WTC11 (cell line): ENCODE results near the gene CCDC136. TPM values are rescaled to one million over a fixed set of nuclear protein-coding genes. Genes with fewer than 3 reads are reported as not detected.

Source experiments
- ATF1 ChIP-seq: sonication (generic); formaldehyde crosslinking; IDR thresholded peaks from 2 replicates; pipeline ENCODE4 v1.8.1; 2023; ENCODE audit warnings: mild to moderate bottlenecking, moderate library complexity, missing genetic modification reagents
- CBFB ChIP-seq: sonication (generic); formaldehyde crosslinking; IDR thresholded peaks from 2 replicates; pipeline ENCODE4 v1.8.1; 2022; ENCODE audit warnings: mild to moderate bottlenecking, low read depth, missing genetic modification reagents
- CREM ChIP-seq: sonication (generic); formaldehyde crosslinking; IDR thresholded peaks from 2 replicates; pipeline ENCODE4 v1.8.1; 2022; ENCODE audit warnings: mild to moderate bottlenecking, missing genetic modification reagents, moderate library complexity
- ELF4 ChIP-seq: sonication (generic); formaldehyde crosslinking; IDR thresholded peaks from 2 replicates; pipeline ENCODE4 v1.8.1; 2022; ENCODE audit warnings: low read depth, mild to moderate bottlenecking, moderate library complexity, missing genetic modification reagents
- EMX1 ChIP-seq: fragments of 250-450 bp; sonication (Bioruptor Pico); IDR thresholded peaks from 2 replicates; pipeline ENCODE4 v1.8.0; 2021; ENCODE audit warnings: mild to moderate bottlenecking
- ESRRA ChIP-seq: sonication (generic); formaldehyde crosslinking; IDR thresholded peaks from 2 replicates; pipeline ENCODE4 v1.8.1; 2022; ENCODE audit warnings: mild to moderate bottlenecking, missing genetic modification reagents, borderline replicate concordance
- FOXJ3 ChIP-seq: sonication (generic); formaldehyde crosslinking; IDR thresholded peaks from 2 replicates; pipeline ENCODE4 v1.9.0; 2021; ENCODE audit warnings: missing genetic modification reagents, mild to moderate bottlenecking, borderline replicate concordance
- FOXK1 ChIP-seq: sonication (generic); formaldehyde crosslinking; IDR thresholded peaks from 2 replicates; pipeline ENCODE4 v1.8.0; 2022; ENCODE audit warnings: mild to moderate bottlenecking, moderate library complexity, missing genetic modification reagents
- HMGA2 ChIP-seq: fragments of 250-450 bp; sonication (Bioruptor Pico); IDR thresholded peaks from 2 replicates; pipeline ENCODE4 v1.4.0; 2021; ENCODE audit warnings: mild to moderate bottlenecking, moderate library complexity
- NFE2L1 ChIP-seq: sonication (generic); formaldehyde crosslinking; IDR thresholded peaks from 2 replicates; pipeline ENCODE4 v1.8.1; 2023; ENCODE audit warnings: missing genetic modification reagents
- TEAD1 ChIP-seq: sonication (generic); formaldehyde crosslinking; IDR thresholded peaks from 2 replicates; pipeline ENCODE4 v1.8.0; 2022; ENCODE audit warnings: mild to moderate bottlenecking, missing genetic modification reagents
- ZNF138 ChIP-seq: sonication (generic); formaldehyde crosslinking; conservative IDR thresholded peaks from 2 replicates; pipeline ENCODE4 v1.8.1; 2022; ENCODE audit warnings: mild to moderate bottlenecking, moderate library complexity, missing genetic modification reagents
- ZNF263 ChIP-seq: sonication (generic); formaldehyde crosslinking; IDR thresholded peaks from 2 replicates; pipeline ENCODE4 v1.8.1; 2022; ENCODE audit warnings: low read depth, mild to moderate bottlenecking, moderate library complexity, missing genetic modification reagents
- ZNF396 ChIP-seq: fragments of 250-450 bp; sonication (Bioruptor Pico); IDR thresholded peaks from 2 replicates; pipeline ENCODE4 v1.8.0; 2021; ENCODE audit warnings: mild to moderate bottlenecking, moderate library complexity, borderline replicate concordance
- total RNA-seq: library from RNA; stranded (reverse); gene quantifications from 3 replicates; pipeline ENCODE4 v1.2.3, GENCODE V29; 2021
- TF ChIP-seq, protein P1 (sequence below): sonication (generic); formaldehyde crosslinking; IDR thresholded peaks from 2 replicates; pipeline ENCODE4 v1.8.0; 2022; ENCODE audit warnings: mild to moderate bottlenecking, missing genetic modification reagents
- TF ChIP-seq, protein P2 (sequence below): sonication (generic); formaldehyde crosslinking; IDR thresholded peaks from 2 replicates; pipeline ENCODE4 v1.8.0; 2023; ENCODE audit warnings: missing genetic modification reagents
- TF ChIP-seq, protein P3 (sequence below): fragments of 200-600 bp; IDR thresholded peaks from 2 replicates; pipeline ENCODE4 v1.8.0; 2022; ENCODE audit warnings: antibody characterized with exemption
- TF ChIP-seq, protein P4 (sequence below): sonication (generic); formaldehyde crosslinking; IDR thresholded peaks from 2 replicates; pipeline ENCODE4 v1.8.1; 2023; ENCODE audit warnings: mild to moderate bottlenecking, missing genetic modification reagents
- TF ChIP-seq, protein P5 (sequence below): fragments of 250-450 bp; sonication (Bioruptor Pico); IDR thresholded peaks from 2 replicates; pipeline ENCODE4 v2.1.2; 2022; ENCODE audit warnings: mild to moderate bottlenecking, moderate library complexity
- TF ChIP-seq, protein P6 (sequence below): fragments of 250-450 bp; sonication (Bioruptor Pico); IDR thresholded peaks from 2 replicates; pipeline ENCODE4 v1.8.0; 2021; ENCODE audit warnings: mild to moderate bottlenecking
- TF ChIP-seq, protein P7 (sequence below): sonication (generic); formaldehyde crosslinking; IDR thresholded peaks from 2 replicates; pipeline ENCODE4 v1.8.0; 2022; ENCODE audit warnings: mild to moderate bottlenecking, missing genetic modification reagents
- TF ChIP-seq, protein P8 (sequence below): fragments of 250-450 bp; sonication (Bioruptor Pico); IDR thresholded peaks from 2 replicates; pipeline ENCODE4 v1.9.0; 2021; ENCODE audit warnings: mild to moderate bottlenecking
- TF ChIP-seq, protein P9 (sequence below): sonication (generic); formaldehyde crosslinking; IDR thresholded peaks from 2 replicates; pipeline ENCODE4 v1.8.0; 2022; ENCODE audit warnings: mild to moderate bottlenecking, missing genetic modification reagents
- TF ChIP-seq, protein P10 (sequence below): sonication (generic); formaldehyde crosslinking; IDR thresholded peaks from 2 replicates; pipeline ENCODE4 v1.8.0; 2022; ENCODE audit warnings: mild to moderate bottlenecking, missing genetic modification reagents

CCDC136 gene
- total RNA-seq, 1 experiment from 2014 or later = 51.0 TPM

DNA sequence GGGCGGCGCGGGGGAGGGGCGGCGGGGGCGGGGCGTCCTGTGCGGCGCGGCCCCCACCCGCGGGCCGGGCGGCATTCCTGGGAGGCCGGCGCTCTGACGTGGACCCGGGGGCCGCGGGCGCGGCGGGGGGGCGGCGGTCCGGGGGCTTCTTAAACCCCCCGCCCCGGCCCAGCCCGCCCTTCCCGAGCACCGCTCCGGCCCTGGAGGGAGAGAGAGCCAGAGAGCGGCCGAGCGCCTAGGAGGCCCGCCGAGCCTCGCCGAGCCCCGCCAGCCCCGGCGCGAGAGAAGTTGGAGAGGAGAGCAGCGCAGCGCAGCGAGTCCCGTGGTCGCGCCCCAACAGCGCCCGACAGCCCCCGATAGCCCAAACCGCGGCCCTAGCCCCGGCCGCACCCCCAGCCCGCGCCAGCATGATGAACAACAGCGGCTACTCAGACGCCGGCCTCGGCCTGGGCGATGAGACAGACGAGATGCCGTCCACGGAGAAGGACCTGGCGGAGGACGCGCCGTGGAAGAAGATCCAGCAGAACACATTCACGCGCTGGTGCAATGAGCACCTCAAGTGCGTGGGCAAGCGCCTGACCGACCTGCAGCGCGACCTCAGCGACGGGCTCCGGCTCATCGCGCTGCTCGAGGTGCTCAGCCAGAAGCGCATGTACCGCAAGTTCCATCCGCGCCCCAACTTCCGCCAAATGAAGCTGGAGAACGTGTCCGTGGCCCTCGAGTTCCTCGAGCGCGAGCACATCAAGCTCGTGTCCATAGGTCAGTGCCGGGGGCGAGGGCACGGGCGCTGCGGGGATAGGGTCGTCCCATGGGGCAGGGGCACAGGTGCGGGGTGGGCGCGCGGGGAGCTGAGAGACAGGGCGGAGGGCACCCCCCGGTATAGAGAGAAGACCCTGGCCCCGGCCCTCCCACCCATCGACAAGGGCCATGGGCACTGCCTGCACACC, 38.7 kb downstream of the CCDC136 start, which contains the start of gene FLNC (continued):
- TF ChIP-seq, protein P1, sequence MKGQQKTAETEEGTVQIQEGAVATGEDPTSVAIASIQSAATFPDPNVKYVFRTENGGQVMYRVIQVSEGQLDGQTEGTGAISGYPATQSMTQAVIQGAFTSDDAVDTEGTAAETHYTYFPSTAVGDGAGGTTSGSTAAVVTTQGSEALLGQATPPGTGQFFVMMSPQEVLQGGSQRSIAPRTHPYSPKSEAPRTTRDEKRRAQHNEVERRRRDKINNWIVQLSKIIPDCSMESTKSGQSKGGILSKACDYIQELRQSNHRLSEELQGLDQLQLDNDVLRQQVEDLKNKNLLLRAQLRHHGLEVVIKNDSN (CRISPR knock-in tag) = peak; percentile 63; the same call in 1 of the 2 replicates
- no peak for TF ChIP-seq CBFB (CRISPR knock-in tag)
- TF ChIP-seq, protein P2, sequence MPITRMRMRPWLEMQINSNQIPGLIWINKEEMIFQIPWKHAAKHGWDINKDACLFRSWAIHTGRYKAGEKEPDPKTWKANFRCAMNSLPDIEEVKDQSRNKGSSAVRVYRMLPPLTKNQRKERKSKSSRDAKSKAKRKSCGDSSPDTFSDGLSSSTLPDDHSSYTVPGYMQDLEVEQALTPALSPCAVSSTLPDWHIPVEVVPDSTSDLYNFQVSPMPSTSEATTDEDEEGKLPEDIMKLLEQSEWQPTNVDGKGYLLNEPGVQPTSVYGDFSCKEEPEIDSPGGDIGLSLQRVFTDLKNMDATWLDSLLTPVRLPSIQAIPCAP (CRISPR knock-in tag) = peak; percentile 76; the same call in 1 of the 2 replicates
- TF ChIP-seq, protein P3, sequence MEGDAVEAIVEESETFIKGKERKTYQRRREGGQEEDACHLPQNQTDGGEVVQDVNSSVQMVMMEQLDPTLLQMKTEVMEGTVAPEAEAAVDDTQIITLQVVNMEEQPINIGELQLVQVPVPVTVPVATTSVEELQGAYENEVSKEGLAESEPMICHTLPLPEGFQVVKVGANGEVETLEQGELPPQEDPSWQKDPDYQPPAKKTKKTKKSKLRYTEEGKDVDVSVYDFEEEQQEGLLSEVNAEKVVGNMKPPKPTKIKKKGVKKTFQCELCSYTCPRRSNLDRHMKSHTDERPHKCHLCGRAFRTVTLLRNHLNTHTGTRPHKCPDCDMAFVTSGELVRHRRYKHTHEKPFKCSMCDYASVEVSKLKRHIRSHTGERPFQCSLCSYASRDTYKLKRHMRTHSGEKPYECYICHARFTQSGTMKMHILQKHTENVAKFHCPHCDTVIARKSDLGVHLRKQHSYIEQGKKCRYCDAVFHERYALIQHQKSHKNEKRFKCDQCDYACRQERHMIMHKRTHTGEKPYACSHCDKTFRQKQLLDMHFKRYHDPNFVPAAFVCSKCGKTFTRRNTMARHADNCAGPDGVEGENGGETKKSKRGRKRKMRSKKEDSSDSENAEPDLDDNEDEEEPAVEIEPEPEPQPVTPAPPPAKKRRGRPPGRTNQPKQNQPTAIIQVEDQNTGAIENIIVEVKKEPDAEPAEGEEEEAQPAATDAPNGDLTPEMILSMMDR = no peak
- TF ChIP-seq, protein P4, sequence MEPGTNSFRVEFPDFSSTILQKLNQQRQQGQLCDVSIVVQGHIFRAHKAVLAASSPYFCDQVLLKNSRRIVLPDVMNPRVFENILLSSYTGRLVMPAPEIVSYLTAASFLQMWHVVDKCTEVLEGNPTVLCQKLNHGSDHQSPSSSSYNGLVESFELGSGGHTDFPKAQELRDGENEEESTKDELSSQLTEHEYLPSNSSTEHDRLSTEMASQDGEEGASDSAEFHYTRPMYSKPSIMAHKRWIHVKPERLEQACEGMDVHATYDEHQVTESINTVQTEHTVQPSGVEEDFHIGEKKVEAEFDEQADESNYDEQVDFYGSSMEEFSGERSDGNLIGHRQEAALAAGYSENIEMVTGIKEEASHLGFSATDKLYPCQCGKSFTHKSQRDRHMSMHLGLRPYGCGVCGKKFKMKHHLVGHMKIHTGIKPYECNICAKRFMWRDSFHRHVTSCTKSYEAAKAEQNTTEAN (CRISPR knock-in tag) = no peak; the same call in 1 of the 2 replicates
- TF ChIP-seq, protein P5, sequence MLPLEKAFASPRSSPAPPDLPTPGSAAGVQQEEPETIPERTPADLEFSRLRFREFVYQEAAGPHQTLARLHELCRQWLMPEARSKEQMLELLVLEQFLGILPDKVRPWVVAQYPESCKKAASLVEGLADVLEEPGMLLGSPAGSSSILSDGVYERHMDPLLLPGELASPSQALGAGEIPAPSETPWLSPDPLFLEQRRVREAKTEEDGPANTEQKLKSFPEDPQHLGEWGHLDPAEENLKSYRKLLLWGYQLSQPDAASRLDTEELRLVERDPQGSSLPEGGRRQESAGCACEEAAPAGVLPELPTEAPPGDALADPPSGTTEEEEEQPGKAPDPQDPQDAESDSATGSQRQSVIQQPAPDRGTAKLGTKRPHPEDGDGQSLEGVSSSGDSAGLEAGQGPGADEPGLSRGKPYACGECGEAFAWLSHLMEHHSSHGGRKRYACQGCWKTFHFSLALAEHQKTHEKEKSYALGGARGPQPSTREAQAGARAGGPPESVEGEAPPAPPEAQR (CRISPR knock-in tag) = no peak
- TF ChIP-seq ZNF138 = no peak
- TF ChIP-seq CREM = 0 out of 2 replicates have a peak, but pooled peaks have one; percentile 60
- peak; percentile 86 for TF ChIP-seq FOXK1 (CRISPR knock-in tag)
- peak; percentile 96 for TF ChIP-seq TEAD1
- TF ChIP-seq ZNF396 (CRISPR knock-in tag) = no peak
- TF ChIP-seq NFE2L1 = peak; percentile 71; the same call in 1 of the 2 replicates
- peak; percentile 63; the same call in 1 of the 2 replicates for TF ChIP-seq ZNF263 (CRISPR knock-in tag)
- peak; percentile 81; the same call in 1 of the 2 replicates for TF ChIP-seq ESRRA (CRISPR knock-in tag)
- TF ChIP-seq FOXJ3 (CRISPR knock-in tag) = no peak
- TF ChIP-seq, protein P6, sequence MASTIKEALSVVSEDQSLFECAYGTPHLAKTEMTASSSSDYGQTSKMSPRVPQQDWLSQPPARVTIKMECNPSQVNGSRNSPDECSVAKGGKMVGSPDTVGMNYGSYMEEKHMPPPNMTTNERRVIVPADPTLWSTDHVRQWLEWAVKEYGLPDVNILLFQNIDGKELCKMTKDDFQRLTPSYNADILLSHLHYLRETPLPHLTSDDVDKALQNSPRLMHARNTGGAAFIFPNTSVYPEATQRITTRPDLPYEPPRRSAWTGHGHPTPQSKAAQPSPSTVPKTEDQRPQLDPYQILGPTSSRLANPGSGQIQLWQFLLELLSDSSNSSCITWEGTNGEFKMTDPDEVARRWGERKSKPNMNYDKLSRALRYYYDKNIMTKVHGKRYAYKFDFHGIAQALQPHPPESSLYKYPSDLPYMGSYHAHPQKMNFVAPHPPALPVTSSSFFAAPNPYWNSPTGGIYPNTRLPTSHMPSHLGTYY (CRISPR knock-in tag) = no peak
- TF ChIP-seq, protein P7, sequence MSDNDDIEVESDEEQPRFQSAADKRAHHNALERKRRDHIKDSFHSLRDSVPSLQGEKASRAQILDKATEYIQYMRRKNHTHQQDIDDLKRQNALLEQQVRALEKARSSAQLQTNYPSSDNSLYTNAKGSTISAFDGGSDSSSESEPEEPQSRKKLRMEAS (CRISPR knock-in tag) = peak; percentile 96
- no peak for TF ChIP-seq EMX1 (CRISPR knock-in tag)
- TF ChIP-seq, protein P8, sequence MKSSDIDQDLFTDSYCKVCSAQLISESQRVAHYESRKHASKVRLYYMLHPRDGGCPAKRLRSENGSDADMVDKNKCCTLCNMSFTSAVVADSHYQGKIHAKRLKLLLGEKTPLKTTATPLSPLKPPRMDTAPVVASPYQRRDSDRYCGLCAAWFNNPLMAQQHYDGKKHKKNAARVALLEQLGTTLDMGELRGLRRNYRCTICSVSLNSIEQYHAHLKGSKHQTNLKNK (CRISPR knock-in tag) = no peak
- 0 out of 2 replicates have a peak, but pooled peaks have one; percentile 57 for TF ChIP-seq ATF1 (CRISPR knock-in tag)
- TF ChIP-seq HMGA2 (CRISPR knock-in tag) = no peak
- TF ChIP-seq, protein P9, sequence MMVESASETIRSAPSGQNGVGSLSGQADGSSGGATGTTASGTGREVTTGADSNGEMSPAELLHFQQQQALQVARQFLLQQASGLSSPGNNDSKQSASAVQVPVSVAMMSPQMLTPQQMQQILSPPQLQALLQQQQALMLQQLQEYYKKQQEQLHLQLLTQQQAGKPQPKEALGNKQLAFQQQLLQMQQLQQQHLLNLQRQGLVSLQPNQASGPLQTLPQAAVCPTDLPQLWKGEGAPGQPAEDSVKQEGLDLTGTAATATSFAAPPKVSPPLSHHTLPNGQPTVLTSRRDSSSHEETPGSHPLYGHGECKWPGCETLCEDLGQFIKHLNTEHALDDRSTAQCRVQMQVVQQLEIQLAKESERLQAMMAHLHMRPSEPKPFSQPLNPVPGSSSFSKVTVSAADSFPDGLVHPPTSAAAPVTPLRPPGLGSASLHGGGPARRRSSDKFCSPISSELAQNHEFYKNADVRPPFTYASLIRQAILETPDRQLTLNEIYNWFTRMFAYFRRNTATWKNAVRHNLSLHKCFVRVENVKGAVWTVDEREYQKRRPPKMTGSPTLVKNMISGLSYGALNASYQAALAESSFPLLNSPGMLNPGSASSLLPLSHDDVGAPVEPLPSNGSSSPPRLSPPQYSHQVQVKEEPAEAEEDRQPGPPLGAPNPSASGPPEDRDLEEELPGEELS (CRISPR knock-in tag) = peak; percentile 99
- TF ChIP-seq, protein P10, sequence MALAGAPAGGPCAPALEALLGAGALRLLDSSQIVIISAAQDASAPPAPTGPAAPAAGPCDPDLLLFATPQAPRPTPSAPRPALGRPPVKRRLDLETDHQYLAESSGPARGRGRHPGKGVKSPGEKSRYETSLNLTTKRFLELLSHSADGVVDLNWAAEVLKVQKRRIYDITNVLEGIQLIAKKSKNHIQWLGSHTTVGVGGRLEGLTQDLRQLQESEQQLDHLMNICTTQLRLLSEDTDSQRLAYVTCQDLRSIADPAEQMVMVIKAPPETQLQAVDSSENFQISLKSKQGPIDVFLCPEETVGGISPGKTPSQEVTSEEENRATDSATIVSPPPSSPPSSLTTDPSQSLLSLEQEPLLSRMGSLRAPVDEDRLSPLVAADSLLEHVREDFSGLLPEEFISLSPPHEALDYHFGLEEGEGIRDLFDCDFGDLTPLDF (CRISPR knock-in tag) = peak; percentile 50; the same call in 1 of the 2 replicates
- 0 out of 2 replicates have a peak, but pooled peaks have one; percentile 46 for TF ChIP-seq ELF4 (CRISPR knock-in tag)
